Activated CD4-positive, alpha-beta T cell treated with anti-CD3 and anti-CD28 coated beads for 36 hours (primary cell): ENCODE results near the gene TXNRD2. TPM values are rescaled to one million over a fixed set of nuclear protein-coding genes. Genes with fewer than 3 reads are reported as not detected.
"Not testable (repeated sequence)": the region's sequence is repeated elsewhere in the genome, so short reads cannot be mapped to it uniquely, and the experiment has no call there.

Experiments used
- ATAC-seq: fragments of 200-7000 bp; cut with Tn5 transposase; one replicate; pipeline ENCODE4 v1.10.0; 2021; ENCODE audit warnings: mild to moderate bottlenecking, moderate library complexity
- CTCF ChIA-PET: fragments of 350-600 bp; sonication (Branson Sonifier 250); formaldehyde crosslinking; loops from one replicate; lab custom pipeline; 2021; ENCODE audit warnings: antibody characterized with exemption; lab: Charles Lee
- POLR2A ChIA-PET: fragments of 350-600 bp; sonication (Branson Sonifier 250); formaldehyde crosslinking; loops from one replicate; lab custom pipeline; 2021; ENCODE audit warnings: antibody characterized with exemption, inconsistent platforms; lab: Charles Lee
- DNase-seq: peaks from one replicate; pipeline ENCODE4 v3.0.0-alpha.2; 2020
- H3K27ac Mint-ChIP-seq: one replicate; pipeline ENCODE4 v1.8.0; 2021; ENCODE audit warnings: mixed read lengths
- H3K27me3 Mint-ChIP-seq: one replicate; pipeline ENCODE4 v1.8.0; 2021; ENCODE audit warnings: mixed read lengths
- H3K36me3 Mint-ChIP-seq: one replicate; pipeline ENCODE4 v1.8.0; 2021; ENCODE audit warnings: low read depth, mixed read lengths
- H3K4me1 Mint-ChIP-seq: one replicate; pipeline ENCODE4 v1.8.0; 2021; ENCODE audit warnings: mixed read lengths
- H3K4me3 Mint-ChIP-seq: one replicate; pipeline ENCODE4 v1.8.0; 2021; ENCODE audit warnings: mild to moderate bottlenecking, moderate library complexity, mixed read lengths
- H3K9me3 Mint-ChIP-seq: one replicate; pipeline ENCODE4 v1.8.0; 2021; ENCODE audit warnings: low read depth, mixed read lengths
- intact Hi-C, 2 experiments: fragments of 100-400 bp; cut with DNase I in 1 of 2; cut with micrococcal nuclease in 1 of 2; formaldehyde crosslinking; loops; one replicate each; pipeline versions ENCODE4 v1.14.2 to v1.15.1; 2022 to 2024; cut with DNase I, micrococcal nuclease
- total RNA-seq, 2 experiments: library from RNA; stranded (reverse); gene quantifications; one replicate each; pipeline ENCODE4 v1.2.3, GENCODE V29; 2021

TXNRD2 gene
- total RNA-seq, 2 experiments from 2014 or later: 24.1 to 25.3 TPM

DNA sequence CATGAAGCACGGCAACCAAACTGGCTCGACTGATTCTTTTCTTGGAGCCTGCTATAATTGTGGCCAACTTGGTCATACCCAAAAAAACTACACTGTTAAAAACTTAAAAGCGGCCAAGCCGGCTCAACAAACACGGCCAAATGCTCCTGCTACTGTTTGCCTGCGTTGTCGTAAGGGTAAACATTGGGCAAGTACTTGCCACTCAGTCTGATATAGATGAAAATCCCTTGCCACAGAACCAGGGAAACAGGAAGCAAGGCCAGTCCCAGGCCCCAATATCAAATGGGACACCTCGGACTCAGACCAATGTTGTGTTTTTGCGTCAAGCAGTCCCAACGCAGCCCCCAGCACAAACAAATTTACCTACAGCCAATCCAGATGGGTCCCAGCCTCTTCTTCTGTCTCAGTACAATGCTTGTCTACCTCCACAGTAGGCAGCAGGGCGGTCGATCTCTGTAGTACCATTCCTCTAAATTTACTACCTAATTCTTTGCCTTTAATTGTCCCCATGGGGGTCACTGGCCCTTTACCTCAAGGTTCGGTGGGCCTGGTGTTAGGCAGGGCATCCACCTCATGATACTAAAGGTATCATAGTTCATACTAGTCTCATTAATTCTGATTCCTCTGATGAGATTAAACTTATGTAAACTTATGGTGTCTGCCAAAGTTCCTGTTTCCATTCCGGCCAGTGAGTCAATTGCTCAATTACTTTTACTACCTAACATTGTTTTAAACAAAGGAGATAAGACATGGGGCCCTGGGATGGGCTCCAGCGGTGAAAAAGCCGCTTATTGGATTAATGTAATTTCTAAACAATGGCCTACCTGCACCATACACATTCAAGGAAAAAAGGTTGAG, 3.8 kb downstream of the TXNRD2 start:
- ATAC-seq (no peak), DNase-seq (no peak)
- Mint-ChIP-seq H3K9me3 (peaks cover 18% of the 10 kb centered on the region), H3K4me1 (peaks cover 11% of the 10 kb centered on the region), H3K36me3 (peaks cover 40% of the 10 kb centered on the region), H3K27me3 (no peaks in the 10 kb centered on the region), H3K4me3 (no peak overlapping the region), H3K27ac (no peak overlapping the region)
- ChIA-PET POLR2A (no interaction called here), CTCF (interaction anchor here (0.9 kb wide), 1 partner anchor 10 kb away, joined by 3 read pairs; no protein-coding TSS in a partner anchor)
- intact Hi-C loops: no loop called here

DNA sequence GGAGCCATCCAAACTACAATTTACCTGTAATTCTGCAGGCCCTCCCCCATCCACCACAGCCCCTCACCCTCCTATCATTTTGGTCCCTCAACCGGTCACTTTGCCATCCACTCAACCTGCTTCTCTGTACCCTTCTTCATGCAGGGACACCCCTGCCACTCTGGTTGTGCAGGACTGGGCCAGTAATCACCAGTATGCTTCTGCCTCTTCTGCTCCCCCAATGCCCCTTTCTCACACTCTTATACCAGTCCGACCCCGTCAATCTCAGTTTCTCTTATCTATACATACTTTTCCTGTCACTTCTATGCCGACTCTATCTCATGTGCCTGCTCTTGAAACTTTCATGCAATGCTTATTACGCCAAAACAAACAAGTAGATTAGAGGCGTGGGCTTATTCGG, 5.1 kb downstream of the TXNRD2 start:
- Mint-ChIP-seq H3K4me1 (peaks cover 8% of the 10 kb centered on the region), H3K9me3 (peaks cover 18% of the 10 kb centered on the region), H3K27me3 (no peaks in the 10 kb centered on the region), H3K36me3 (peaks cover 32% of the 10 kb centered on the region), H3K27ac (no peak overlapping the region), H3K4me3 (no peak overlapping the region)
- intact Hi-C loops: no loop called here
- CTCF ChIA-PET: no interaction called here
- ATAC-seq: no peak
- POLR2A ChIA-PET: no interaction called here
- DNase-seq: no peak

DNA sequence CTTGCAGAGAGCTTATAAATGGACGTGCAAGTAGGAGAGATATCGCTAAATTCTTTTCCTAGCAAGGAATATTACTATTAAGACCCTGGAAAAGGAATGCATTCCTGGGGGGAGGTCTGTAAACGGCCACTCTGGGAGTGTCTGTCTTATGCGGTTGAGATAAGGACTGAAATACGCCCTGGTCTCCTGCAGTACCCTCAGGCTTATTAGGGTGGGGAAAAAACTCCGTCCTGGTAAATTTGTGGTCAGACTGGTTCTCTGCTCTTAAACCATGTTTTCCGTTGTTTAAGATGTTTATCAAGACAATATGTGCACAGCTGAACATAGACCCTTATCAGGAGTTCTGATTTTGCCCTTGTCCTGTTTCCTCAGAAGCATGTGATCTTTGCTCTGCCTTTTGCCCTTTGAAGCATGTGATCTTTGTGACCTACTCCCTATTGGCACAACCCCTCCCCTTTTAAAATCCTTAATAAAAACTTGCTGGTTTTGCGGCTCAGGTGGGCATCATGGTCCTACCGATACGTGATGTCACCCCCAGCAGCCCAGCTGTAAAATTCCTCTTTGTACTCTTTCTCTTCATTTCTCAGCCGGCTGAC, 6.4 kb downstream of the TXNRD2 start:
- intact Hi-C loops, POLR2A ChIA-PET, CTCF ChIA-PET: not testable (repeated sequence)

DNA sequence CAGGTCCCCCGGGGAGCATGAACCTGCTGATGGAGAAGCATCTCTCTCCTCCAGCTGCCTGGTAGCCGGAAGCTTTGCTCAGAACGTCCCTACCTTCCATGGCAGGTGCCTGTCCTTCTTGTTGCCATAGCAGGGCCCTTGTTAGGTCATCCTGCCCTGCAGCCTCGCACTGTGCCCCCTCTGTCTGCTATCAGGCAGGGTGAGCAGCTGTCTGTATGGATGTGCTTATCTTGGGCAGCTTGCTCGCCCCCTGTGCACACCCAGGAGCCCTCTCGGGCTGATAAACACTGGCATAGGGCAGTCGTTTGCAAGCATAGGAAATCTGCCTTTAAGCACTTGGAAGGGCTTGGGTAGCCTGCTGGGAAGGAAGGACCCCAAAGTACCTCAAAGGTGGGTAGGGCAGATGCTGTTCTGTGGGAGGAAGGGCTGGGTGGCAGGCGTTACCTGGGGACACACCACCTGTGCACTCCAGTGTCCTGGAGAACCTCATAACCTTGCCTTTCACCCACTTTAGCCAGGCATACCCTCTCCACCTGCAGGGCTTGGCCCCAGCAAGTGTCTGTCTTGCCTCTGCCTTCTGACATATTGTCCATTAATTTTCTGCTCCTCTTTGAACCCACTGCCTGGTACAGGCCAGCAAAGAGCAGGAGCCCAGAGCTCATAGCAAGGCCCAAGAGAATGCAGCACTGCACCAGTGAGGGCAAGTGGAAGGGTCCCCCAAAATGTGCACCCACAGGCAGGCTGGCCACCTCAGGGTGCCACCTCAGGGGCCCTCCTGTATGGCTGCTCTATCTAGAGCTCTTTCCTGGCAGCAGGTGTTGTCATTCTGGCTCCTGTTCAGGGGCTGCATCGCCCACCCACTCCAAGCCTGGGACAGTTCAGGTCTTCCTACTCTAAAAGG, 8.0 kb downstream of the TXNRD2 start:
- DNase-seq: no peak
- ATAC-seq: no peak
- H3K36me3 Mint-ChIP-seq: peaks cover 36% of the 10 kb centered on the region
- POLR2A ChIA-PET: no interaction called here
- peaks cover 18% of the 10 kb centered on the region for H3K9me3 Mint-ChIP-seq
- H3K27ac Mint-ChIP-seq: no peak overlapping the region
- H3K27me3 Mint-ChIP-seq: no peaks in the 10 kb centered on the region
- CTCF ChIA-PET: interaction anchor here (1.1 kb wide), 1 partner anchor 14 kb away, joined by 3 read pairs; no protein-coding TSS in a partner anchor
- H3K4me3 Mint-ChIP-seq: no peak overlapping the region
- intact Hi-C loops: no loop called here
- no peaks in the 10 kb centered on the region for H3K4me1 Mint-ChIP-seq

More for the DNA sequence above, 6.4 kb downstream of the TXNRD2 start:
- H3K27me3 Mint-ChIP-seq, H3K27ac Mint-ChIP-seq, DNase-seq, ATAC-seq, H3K4me3 Mint-ChIP-seq, H3K4me1 Mint-ChIP-seq: not testable (repeated sequence)
- Mint-ChIP-seq H3K36me3 (peaks cover 35% of the 10 kb centered on the region), H3K9me3 (peaks cover 18% of the 10 kb centered on the region)

DNA sequence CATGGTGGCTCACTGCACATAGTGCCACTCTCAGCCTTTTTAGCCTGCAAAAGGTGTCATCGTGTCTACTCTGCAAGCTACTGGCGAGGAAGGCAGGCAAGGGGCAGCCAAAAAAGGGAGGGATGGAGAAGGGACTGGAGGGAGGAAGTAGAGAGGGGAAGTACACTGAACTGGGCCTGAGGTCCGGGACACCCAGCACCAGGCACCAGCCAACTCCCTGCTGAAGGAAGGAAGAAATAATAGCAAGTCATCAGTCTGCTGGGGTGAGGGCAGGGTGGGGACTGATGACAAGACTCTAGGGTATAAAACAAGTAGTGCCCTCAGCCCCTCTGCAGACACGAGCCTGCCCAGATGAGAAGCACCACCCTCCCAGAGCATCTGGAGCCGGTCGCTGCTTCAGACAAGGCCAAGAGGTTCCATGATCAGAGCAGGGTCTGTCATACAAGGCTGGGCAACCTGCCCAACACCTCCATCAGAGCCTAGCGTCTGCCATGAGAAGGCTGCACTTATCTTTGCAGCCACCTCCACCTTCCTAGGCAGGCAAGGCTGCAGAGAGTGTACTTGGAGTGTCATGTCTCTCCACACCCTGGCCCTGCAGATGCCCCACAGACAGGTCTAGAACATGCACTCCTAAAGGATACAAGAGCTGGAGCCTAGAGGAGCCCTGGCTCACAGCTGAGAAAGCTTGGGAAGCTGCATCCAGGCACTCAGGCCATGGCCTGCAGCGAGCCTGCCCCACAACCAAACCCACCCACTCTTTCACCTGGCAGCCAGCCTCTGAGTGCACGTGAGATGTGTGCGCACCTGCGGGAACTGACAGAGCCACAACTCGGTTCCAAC, 9.0 kb downstream of the TXNRD2 start:
- intact Hi-C loops: no loop called here
- POLR2A ChIA-PET: no interaction called here
- Mint-ChIP-seq H3K4me3 (no peak overlapping the region), H3K27ac (no peak overlapping the region), H3K27me3 (no peaks in the 10 kb centered on the region), H3K9me3 (peaks cover 18% of the 10 kb centered on the region), H3K4me1 (no peaks in the 10 kb centered on the region), H3K36me3 (peaks cover 30% of the 10 kb centered on the region)
- no peak for ATAC-seq
- DNase-seq: no peak
- CTCF ChIA-PET: interaction anchor here (1.1 kb wide), 1 partner anchor 15 kb away, joined by 3 read pairs; no protein-coding TSS in a partner anchor

DNA sequence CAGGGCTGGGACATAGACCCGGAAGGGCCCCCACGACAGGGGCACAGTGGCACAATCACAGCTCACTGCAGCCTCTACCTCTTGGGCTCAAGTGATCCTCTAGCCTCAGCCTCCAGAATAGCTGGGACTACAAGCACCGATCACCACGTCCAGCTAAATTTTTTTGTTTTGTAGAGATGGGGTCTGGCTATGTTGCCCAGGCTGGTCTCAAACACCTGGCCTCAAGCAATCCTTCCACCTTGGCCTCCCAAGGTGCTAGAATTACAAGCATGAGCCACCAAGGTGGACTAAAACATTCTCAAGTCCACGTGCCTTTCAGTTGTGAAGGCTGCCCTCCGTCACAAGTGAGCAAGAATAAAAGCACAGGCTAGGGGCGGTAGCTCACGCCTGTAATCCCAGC, 10.1 kb downstream of the TXNRD2 start:
- no peak for DNase-seq
- Mint-ChIP-seq H3K27ac (no peak overlapping the region), H3K27me3 (no peaks in the 10 kb centered on the region), H3K9me3 (peaks cover 12% of the 10 kb centered on the region), H3K4me3 (no peak overlapping the region), H3K36me3 (peaks cover 19% of the 10 kb centered on the region), H3K4me1 (no peaks in the 10 kb centered on the region)
- intact Hi-C loops: no loop called here
- no peak for ATAC-seq
- CTCF ChIA-PET: no interaction called here
- POLR2A ChIA-PET: no interaction called here

DNA sequence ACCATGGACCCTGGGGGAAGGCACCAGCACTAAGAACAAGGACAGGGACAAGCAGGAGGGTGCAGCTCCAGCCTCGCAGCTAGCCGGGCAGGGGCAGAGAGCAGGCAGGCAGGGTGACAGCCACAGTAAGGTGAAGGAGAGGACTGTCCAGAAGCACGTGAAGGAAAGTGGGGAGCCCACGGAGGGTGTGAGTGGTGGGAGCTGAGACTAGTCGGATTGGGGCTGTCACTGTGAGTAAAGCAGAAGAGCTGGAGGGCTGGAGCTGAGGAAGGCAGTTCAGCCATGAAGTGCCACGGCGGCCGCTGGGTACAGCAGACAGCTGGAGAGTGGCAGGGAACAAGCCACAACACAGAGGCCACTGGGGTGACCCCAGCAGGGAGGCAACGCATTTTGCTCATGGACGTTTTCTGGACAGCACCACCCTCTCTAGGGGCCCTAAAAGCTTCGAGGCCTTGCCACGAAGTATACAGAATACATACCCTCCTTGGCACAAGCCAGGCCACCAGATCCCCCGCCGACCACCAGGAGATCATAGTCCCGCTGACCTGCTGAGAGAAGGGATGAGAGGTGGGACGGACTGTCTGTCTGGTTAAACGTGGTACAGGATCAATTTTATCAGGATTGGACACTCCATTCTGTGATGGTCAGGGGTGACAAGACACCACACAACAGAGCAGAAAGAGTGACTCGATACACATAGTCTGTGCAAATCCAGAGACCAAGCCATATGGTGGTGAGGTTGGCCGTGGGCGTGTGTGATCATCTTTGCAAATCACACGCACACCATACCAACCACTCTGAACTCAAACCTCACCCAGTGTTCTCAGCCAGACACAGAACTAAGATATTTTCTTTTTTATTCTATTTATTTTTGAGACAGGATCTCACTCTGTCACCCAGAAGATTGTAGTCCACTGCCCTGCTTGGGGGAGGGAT, 10.8 kb downstream of the TXNRD2 start:
- peaks cover 7% of the 10 kb centered on the region for H3K9me3 Mint-ChIP-seq
- DNase-seq (peak; percentile 22), ATAC-seq (no peak)
- peaks cover 13% of the 10 kb centered on the region for H3K36me3 Mint-ChIP-seq
- ChIA-PET CTCF (interaction anchor here (1.4 kb wide), 1 partner anchor 21 kb away, joined by 3 read pairs; no protein-coding TSS in a partner anchor), POLR2A (no interaction called here)
- intact Hi-C loops: no loop called here
- no peaks in the 10 kb centered on the region for H3K27me3 Mint-ChIP-seq
- H3K4me3 Mint-ChIP-seq: no peak overlapping the region
- no peaks in the 10 kb centered on the region for H3K4me1 Mint-ChIP-seq
- H3K27ac Mint-ChIP-seq: no peak overlapping the region

DNA sequence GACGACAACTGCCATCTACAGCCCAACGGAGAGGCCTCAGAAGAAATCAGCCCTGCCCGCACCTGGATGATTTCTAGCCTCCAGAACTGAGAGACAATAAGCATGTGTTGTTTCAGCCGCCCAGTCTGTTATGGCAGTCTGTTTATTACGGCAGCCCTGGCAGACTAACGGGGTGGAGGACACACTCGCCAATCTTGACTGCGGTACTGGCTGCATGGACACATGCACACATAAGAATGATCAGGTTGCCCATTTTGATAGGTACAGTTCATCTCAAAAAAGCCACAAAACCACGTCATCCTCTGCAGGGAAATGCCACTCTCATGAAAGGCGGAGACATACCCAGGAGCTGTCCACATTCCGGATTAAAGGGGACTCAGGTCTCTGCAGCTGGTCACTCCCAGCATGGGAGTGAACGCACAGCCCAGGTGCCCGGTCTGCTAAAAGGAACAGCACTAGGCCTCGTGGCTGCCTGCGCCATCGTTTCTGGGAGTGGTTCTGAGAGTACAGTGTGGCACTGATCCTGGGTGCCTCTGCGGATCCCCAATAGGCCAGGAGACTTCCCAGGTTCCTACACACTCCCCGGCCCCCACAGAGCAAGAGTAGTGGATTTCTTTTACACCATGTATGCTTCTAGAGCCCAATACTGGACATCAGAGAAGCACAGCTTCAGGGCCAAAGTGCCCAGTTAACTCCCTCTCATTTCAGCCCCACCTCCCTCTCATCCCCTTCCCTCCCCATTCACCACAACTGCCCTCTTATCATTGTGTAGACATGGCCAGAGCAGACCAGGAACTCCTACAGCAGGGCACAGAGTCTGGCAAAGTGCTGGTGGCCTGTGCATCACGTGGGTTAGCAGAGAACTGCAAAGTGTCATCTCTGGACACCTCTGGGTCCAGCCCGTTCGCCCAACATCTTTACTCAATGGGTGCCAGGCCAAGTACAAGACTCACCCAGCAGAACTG, 11.8 kb downstream of the TXNRD2 start:
- intact Hi-C loops: no loop called here
- H3K27ac Mint-ChIP-seq: no peak overlapping the region

DNA sequence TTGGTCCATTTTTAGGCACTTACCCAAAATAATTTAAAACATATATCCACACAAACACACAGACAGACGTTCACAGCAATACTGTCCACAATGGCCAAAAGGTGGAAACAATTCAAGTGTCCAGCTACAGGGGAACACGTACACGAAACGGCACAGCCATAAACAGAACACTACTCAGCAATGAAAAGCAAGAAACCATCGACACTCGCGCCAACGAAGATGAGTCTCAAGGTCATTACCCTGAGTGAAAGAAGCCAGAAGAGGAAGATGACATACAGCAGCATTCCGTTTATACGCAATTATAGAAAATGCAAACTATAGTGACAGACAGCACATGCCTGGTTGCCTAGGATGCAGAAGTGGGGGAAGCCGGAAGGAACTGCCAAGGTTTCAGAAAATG, 13.4 kb downstream of the TXNRD2 start:
- Mint-ChIP-seq H3K27me3 (no peaks in the 10 kb centered on the region), H3K4me3 (no peak overlapping the region), H3K36me3 (peaks cover 4% of the 10 kb centered on the region), H3K27ac (no peak overlapping the region), H3K4me1 (no peaks in the 10 kb centered on the region), H3K9me3 (no peaks in the 10 kb centered on the region)
- DNase-seq (no peak), ATAC-seq (no peak)
- intact Hi-C loops: no loop called here
- CTCF ChIA-PET: no interaction called here
- POLR2A ChIA-PET: no interaction called here

More for the DNA sequence above, 11.8 kb downstream of the TXNRD2 start:
- ATAC-seq (no peak), DNase-seq (no peak)
- Mint-ChIP-seq H3K27me3 (no peaks in the 10 kb centered on the region), H3K36me3 (peaks cover 5% of the 10 kb centered on the region), H3K4me1 (no peaks in the 10 kb centered on the region), H3K9me3 (no peaks in the 10 kb centered on the region), H3K4me3 (no peak overlapping the region)
- CTCF ChIA-PET: interaction anchor here (1.4 kb wide), 1 partner anchor 20 kb away, joined by 3 read pairs; no protein-coding TSS in a partner anchor
- POLR2A ChIA-PET: no interaction called here
